ENCODE results near the gene COL4A2.

DNA sequence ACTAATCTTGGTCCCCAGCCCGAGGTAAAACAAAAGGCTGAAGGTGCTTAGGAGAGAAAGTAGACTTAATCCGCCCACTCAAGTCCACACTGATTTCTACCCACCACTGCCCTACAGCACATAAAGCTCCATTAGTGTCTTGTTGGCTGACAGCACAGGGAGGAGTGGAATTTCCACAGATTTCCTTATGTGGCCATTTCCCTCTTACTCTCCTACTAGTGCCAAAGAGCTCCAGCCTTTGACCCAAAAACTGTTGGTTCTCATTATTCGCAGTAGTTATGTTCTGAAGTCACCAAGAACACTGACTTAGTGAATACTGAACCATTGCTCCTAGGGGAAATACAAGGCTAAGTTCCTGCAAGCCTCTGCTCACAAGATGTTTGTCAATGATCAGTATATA is 193.3 kb downstream of the COL4A2 start:
- TF ChIP-seq CTCF (IDR thresholded peaks at IDR 0.05) (no peak), POLR2AphosphoS5 (IDR thresholded peaks at IDR 0.05) (no peak), POLR2A (IDR thresholded peaks at IDR 0.05) (no peak)

Data from transverse colon (tissue), 4 donors.